Stomach (tissue), 9 donors: Measurements from ENCODE around the gene GPR17. TPM values are rescaled to one million over a fixed set of nuclear protein-coding genes. Genes with fewer than 3 reads are reported as not detected.

Experiments used
- DNase-seq, 2 donors: peaks; one replicate each; pipeline versions ENCODE4 v3.0.0 to v3.0.0-alpha.2; 2013 to 2019
- H3K27ac ChIP-seq, 5 donors: fragments of 200-600 bp in 4 of 5; sonication (generic) in 4 of 5; one replicate each; pipeline ENCODE4 v1.5.1; 2013 to 2019; ENCODE audit warnings: mild to moderate bottlenecking in 1 of 5, moderate library complexity in 1 of 5
- H3K27me3 ChIP-seq, 3 donors: fragments of 200-600 bp; sonication (generic); one replicate each; pipeline ENCODE4 v1.5.1; 2017 to 2019; ENCODE audit warnings: mixed run types in 1 of 3
- H3K36me3 ChIP-seq, 4 donors: fragments of 200-600 bp; sonication (generic); 1 replicate in 3 of 4; 2 replicates in 1 of 4; pipeline ENCODE4 v1.5.1; 2016 to 2019
- H3K4me1 ChIP-seq, 4 donors: fragments of 200-600 bp; sonication (generic); one replicate each; pipeline ENCODE4 v1.5.1; 2016 to 2019
- H3K4me3 ChIP-seq, 4 donors: fragments of 200-600 bp; sonication (generic) in 3 of 4; one replicate each; pipeline ENCODE4 v1.5.1; 2016 to 2019; ENCODE audit warnings: mild to moderate bottlenecking in 1 of 4
- H3K9me3 ChIP-seq, 4 donors: fragments of 200-600 bp; sonication (generic); one replicate each; pipeline ENCODE4 v1.5.1; 2016 to 2019
- CTCF ChIP-seq, 7 experiments: fragments of 450-650 bp in 4 of 7; fragments of 200-600 bp in 3 of 7; sonication (generic) in 3 of 7; IDR thresholded peaks; one replicate each; pipeline ENCODE4 v1.5.1; 2016 to 2019; ENCODE audit warnings: antibody characterized with exemption in 7 of 7, control low read depth in 2 of 7, mild to moderate bottlenecking in 1 of 7
- EP300 ChIP-seq: sonication (generic); formaldehyde crosslinking; IDR thresholded peaks from one replicate; pipeline ENCODE4 v1.6.1; 2017; ENCODE audit warnings: antibody characterized with exemption
- POLR2A ChIP-seq, 4 donors: fragments of 450-650 bp; IDR thresholded peaks; one replicate each; pipeline ENCODE4 v1.6.1; 2016; ENCODE audit warnings: antibody characterized with exemption in 4 of 4, control low read depth in 2 of 4, mild to moderate bottlenecking in 1 of 4, moderate library complexity in 1 of 4
- POLR2AphosphoS5 ChIP-seq, 3 donors: sonication (generic); formaldehyde crosslinking; IDR thresholded peaks; one replicate each; pipeline ENCODE4 v1.6.1; 2016; ENCODE audit warnings: antibody characterized with exemption in 3 of 3
- WGBS, 5 donors: extraction: QIAGEN DNeasy Blood & Tissue Kit in 3 of 5; methylation state at CpG; one replicate each; pipeline versions ENCODE4 v1.1.5 to v1.1.7; 2013 to 2018; 5-methylcytosine and 5-hydroxymethylcytosine counted together
- intact Hi-C: fragments of 100-400 bp; cut with DNase I; formaldehyde crosslinking; loops from one replicate; pipeline ENCODE4 v1.15.1; 2023; ENCODE audit warnings: low total_unique reads
- polyA plus RNA-seq, 3 donors: library from polyadenylated mRNA; stranded (reverse); fragments of 200-250 nt; gene quantifications; one replicate each; pipeline ENCODE4 v1.2.3, GENCODE V29; 2013
- total RNA-seq, 5 donors: library from RNA; depleted of rRNA; stranded (reverse); fragments of >200 nt; gene quantifications; one replicate each; pipeline versions ENCODE4 v1.1.0 to v1.2.3, GENCODE V29; 2014 to 2016
- donor health status: healthy with polysubstance abuse.
- donor health status: Bipolar disorder and iron deficiency.
- donor health status: healthy.

GPR17 gene
- total and polyA plus RNA-seq, 8 donors: 0.19 to 0.61 (median 0.25) TPM; not detected in 5

- WGBS, 5 donors: 71 to 79% (median 74%) methylated on average over 6 to 7 of the region's 7 CpGs
- Histone ChIP-seq H3K4me3 (no peak overlapping the region), H3K4me1 (no peaks in the 10 kb centered on the region), H3K27ac (no peak overlapping the region), H3K27me3 (peaks cover 0 to 36% (median 0%) of the 10 kb centered on the region in 3 donors), H3K36me3 (no peaks in the 10 kb centered on the region), H3K9me3 (peaks cover 0 to 7% (median 7%) of the 10 kb centered on the region in 4 donors)
- TF ChIP-seq EP300 (no peak), POLR2A (IDR thresholded peaks at IDR 0.05) (no peak), CTCF (IDR thresholded peaks at IDR 0.05) (no peak), POLR2AphosphoS5 (IDR thresholded peaks at IDR 0.05) (no peak)
- DNase-seq: peak in 1 of 2 donors; percentile 5
- intact Hi-C loops: no loop called here
Measured at GRCh38 chr2:127618551-127619202, 27.3 kb upstream of the GPR17 start.

GRCh38 chr2:127619203-127619590, 26.8 kb upstream of the GPR17 start:
- 88 to 99% (median 98%) methylated on average over 5 to 6 of the region's 6 CpGs for WGBS, 5 donors
- H3K36me3 ChIP-seq: no peaks in the 10 kb centered on the region
- TF ChIP-seq POLR2A (IDR thresholded peaks at IDR 0.05) (no peak), CTCF (IDR thresholded peaks at IDR 0.05) (no peak), EP300 (no peak), POLR2AphosphoS5 (IDR thresholded peaks at IDR 0.05) (no peak)

GRCh38 chr2:127619877-127620705, 25.9 kb upstream of the GPR17 start:
- H3K4me1 ChIP-seq: no peaks in the 10 kb centered on the region
- H3K9me3 ChIP-seq: no peaks in the 10 kb centered on the region
- no peak overlapping the region for H3K4me3 ChIP-seq
- WGBS, 5 donors: 61 to 76% (median 72%) methylated on average over 15 to 16 of the region's 16 CpGs
- H3K36me3 ChIP-seq: no peaks in the 10 kb centered on the region
- no peak overlapping the region for H3K27ac ChIP-seq
- no peak for TF ChIP-seq POLR2A (IDR thresholded peaks at IDR 0.05)
- no peak for TF ChIP-seq POLR2AphosphoS5 (IDR thresholded peaks at IDR 0.05)
- no peak for TF ChIP-seq EP300
- TF ChIP-seq CTCF (IDR thresholded peaks at IDR 0.05): no peak
- peak in 1 of 2 donors; percentile 9 for DNase-seq
- intact Hi-C loops: no loop called here
- peaks cover 0 to 50% (median 5%) of the 10 kb centered on the region in 3 donors for H3K27me3 ChIP-seq

More at GRCh38 chr2:127619203-127619590, 26.8 kb upstream of the GPR17 start:
- no peak for DNase-seq
- peaks cover 0 to 2% (median 1%) of the 10 kb centered on the region in 4 donors for H3K9me3 ChIP-seq
- no peak overlapping the region for H3K4me3 ChIP-seq
- intact Hi-C loops: no loop called here
- H3K4me1 ChIP-seq: no peaks in the 10 kb centered on the region
- H3K27me3 ChIP-seq: peaks cover 0 to 42% (median 0%) of the 10 kb centered on the region in 3 donors
- no peak overlapping the region for H3K27ac ChIP-seq

- DNase-seq: no peak
- H3K27me3 ChIP-seq: peaks cover 0 to 58% (median 9%) of the 10 kb centered on the region in 3 donors
- WGBS, 5 donors: 68 to 82% (median 75%) methylated on average over 3 of the region's 3 CpGs
- H3K9me3 ChIP-seq: no peaks in the 10 kb centered on the region
- intact Hi-C loops: no loop called here
- TF ChIP-seq EP300: no peak
- H3K4me1 ChIP-seq: no peaks in the 10 kb centered on the region
- H3K4me3 ChIP-seq: no peak overlapping the region
- no peak overlapping the region for H3K27ac ChIP-seq
- H3K36me3 ChIP-seq: no peaks in the 10 kb centered on the region
Measured at GRCh38 chr2:127620866-127621265, 25.1 kb upstream of the GPR17 start.
